SKM-1 (cell line): ENCODE data around the gene CXCL14.

ENCODE experiments used
- DNase-seq: peaks from one replicate; lab custom pipeline; 2025; ENCODE audit not compliant: unreplicated experiment; lab: John Stamatoyannopoulos, UW

Gene CXCL14

GRCh38 chr5:135596788-135597187 is 18.0 kb upstream of the CXCL14 start:
- DNase-seq: no peak

GRCh38 chr5:135596157-135596763 is 17.5 kb upstream of the CXCL14 start:
- DNase-seq: no peak

- DNase-seq: no peak
These were observed 15.7 kb upstream of the CXCL14 start for GRCh38 chr5:135594416-135594960.

- DNase-seq: peak; percentile 32
These were observed 15.1 kb upstream of the CXCL14 start for GRCh38 chr5:135593886-135594285.

GRCh38 chr5:135593141-135593540 is 14.3 kb upstream of the CXCL14 start:
- DNase-seq: no peak

GRCh38 chr5:135592312-135593045 is 13.7 kb upstream of the CXCL14 start:
- DNase-seq: no peak

GRCh38 chr5:135591277-135591676 is 12.5 kb upstream of the CXCL14 start:
- no peak for DNase-seq

GRCh38 chr5:135589152-135589551 is 10.4 kb upstream of the CXCL14 start:
- DNase-seq: peak; percentile 14

GRCh38 chr5:135587721-135588663 is 9.2 kb upstream of the CXCL14 start:
- no peak for DNase-seq

GRCh38 chr5:135584918-135585317 is 6.1 kb upstream of the CXCL14 start:
- DNase-seq: no peak

GRCh38 chr5:135584276-135584675 is 5.5 kb upstream of the CXCL14 start:
- no peak for DNase-seq

GRCh38 chr5:135582099-135582781 is 3.4 kb upstream of the CXCL14 start:
- no peak for DNase-seq

GRCh38 chr5:135578305-135578684 is 496 bp downstream of the CXCL14 start:
- no peak for DNase-seq

- no peak for DNase-seq
These were observed 1.4 kb downstream of the CXCL14 start for GRCh38 chr5:135577421-135577820.

- DNase-seq: no peak
These were observed 2.7 kb downstream of the CXCL14 start for GRCh38 chr5:135576075-135576599.

GRCh38 chr5:135574493-135574892 is 4.3 kb downstream of the CXCL14 start:
- DNase-seq: no peak

GRCh38 chr5:135571902-135572301 is 6.9 kb downstream of the CXCL14 start:
- DNase-seq: no peak

GRCh38 chr5:135571066-135571609 is 7.7 kb downstream of the CXCL14 start:
- DNase-seq: no peak

GRCh38 chr5:135570453-135570764 is 8.4 kb downstream of the CXCL14 start:
- DNase-seq: no peak

GRCh38 chr5:135569755-135570452 is 8.9 kb downstream of the CXCL14 start:
- peak; percentile 38 for DNase-seq
